Measurements from ENCODE around the gene RTF2.
"Not testable (repeated sequence)": the region's sequence is repeated elsewhere in the genome, so short reads cannot be mapped to it uniquely, and the experiment has no call there.

The RTF2 gene

DNA sequence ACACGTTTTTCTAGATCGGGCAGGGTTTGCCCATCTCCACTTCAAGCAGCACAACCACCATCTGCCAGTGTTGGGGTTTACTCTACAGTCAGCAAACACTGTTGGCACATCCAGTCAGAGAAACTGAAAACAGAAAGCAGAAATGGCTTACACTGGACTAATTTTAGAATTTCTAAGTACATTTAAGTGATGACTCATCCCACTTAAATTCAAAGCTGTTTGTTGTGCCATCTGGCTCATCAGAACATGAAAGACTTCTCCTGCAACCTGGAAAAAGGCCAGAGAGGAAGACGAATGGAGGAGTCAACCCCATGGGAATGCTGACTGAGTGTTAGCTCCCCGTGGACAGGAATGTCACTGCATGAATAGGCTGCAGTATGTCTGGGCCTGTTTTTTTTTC, 86.4 kb downstream of the RTF2 start:
- DNase-seq = peak; percentile 31

DNA sequence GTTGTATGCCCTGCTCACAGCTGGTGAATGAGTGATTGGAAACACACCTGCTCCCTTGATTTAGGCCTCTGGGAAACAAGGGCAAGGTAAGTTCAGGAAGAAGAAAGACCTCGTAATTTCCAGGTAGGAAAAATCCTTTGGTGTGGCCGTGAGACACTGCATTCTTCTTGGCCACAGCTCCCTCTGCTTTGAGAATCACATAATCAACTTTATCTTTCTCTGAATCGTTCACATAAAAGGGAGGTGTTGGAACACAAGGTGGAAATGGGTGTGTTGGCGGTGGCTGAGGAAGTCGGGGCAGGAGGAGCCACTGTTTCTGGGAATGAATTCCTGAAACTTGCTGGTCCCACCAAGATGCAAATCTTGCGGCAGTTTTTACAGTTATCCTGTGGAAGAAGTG, 90.5 kb downstream of the RTF2 start:
- DNase-seq = no peak

DNA sequence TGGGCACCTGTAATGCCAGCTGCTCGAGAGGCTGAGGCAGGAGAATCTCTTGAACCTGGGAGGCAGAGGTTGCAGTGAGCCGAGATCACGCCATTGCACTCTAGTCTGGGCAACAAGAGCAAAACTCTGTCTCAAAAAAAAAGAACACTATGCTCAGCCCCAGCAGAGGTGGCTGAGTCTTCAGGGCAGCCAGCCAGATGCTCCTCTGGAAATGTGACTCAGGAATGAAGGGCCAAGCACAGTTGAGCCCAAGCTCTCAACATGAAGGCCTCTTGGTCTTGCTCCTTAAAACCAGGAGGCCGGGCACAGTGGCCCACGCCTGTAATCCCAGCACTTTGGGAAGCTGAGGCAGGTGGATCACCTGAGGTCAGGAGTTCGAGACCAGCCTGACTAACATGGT, 96.1 kb downstream of the RTF2 start:
- not testable (repeated sequence) for DNase-seq

DNA sequence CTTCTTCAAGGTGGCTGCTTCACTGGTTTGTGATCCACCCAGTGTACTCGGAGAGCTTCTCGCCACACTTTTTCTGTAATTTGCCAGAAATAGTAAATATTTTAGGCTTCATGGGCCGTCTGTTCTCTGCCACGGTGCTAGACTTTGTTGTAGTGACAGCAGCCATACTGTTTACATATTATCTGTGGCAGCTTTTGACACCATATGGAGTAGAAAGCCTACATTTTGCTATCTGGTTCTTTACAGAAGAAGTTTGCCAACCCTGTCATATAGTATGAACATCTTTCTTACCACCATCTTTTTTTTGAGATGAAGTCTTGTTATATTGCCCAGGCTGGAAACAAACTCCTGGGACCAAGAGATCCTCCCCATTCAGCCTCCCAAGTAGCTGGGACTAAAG, 97.1 kb downstream of the RTF2 start:
- DNase-seq = no peak

DNA sequence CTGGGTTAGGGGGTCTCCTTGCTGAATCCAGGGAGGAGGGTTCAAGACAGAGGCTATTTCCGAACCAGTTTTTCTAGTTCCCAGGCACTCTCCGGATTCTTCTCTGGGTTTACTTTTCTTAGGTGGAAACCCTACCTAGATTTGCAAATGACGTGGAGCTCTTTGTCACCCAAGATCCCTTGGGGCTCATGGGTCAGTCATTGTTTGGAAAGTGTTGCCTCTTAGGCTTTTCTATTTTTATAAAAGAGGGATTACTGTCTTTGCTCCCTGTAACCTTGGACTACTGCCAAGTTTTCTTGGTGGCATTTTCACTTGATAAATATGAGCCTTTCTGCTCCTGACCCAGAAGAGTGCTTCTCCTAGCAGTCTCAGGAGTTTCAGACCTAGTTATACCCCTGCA, 98.2 kb downstream of the RTF2 start:
- no peak for DNase-seq

Data from midbrain (tissue), 1 donor.